Measurements from ENCODE around the gene OPCML. TPM values are rescaled to one million over a fixed set of nuclear protein-coding genes. Genes with fewer than 3 reads are reported as not detected.

Gene OPCML
- total and polyA plus RNA-seq, 4 donors, result under 0.01 to 0.01 TPM; not detected in 2

- no peak overlapping the region for H3K27ac ChIP-seq (ENCODE audit: low read depth in 1 of 2, low read length in 2 of 2)
- DNase-seq (ENCODE audit: low spot score), result no peak
- no peaks in the 10 kb centered on the region for H3K27me3 ChIP-seq (ENCODE audit: control insufficient read depth in 4 of 4, insufficient read depth in 4 of 4, low read length in 3 of 4)
- 70% methylated on average over 5 of the region's 5 CpGs for whole genome bisulfite sequencing
- TF ChIP-seq CTCF (IDR thresholded peaks at IDR 0.05; ENCODE audit: low read depth, low read length, missing input control) (no peak), RXRA (IDR thresholded peaks at IDR 0.05) (no peak), ZBTB33 (IDR thresholded peaks at IDR 0.05) (no peak), SP1 (IDR thresholded peaks at IDR 0.05) (no peak), TAF1 (conservative IDR thresholded peaks at IDR 0.05) (no peak)
- no peaks in the 10 kb centered on the region for H3K9me3 ChIP-seq (ENCODE audit: control insufficient read depth in 4 of 4, low read length in 3 of 4)
- H3K4me1 ChIP-seq (ENCODE audit: control insufficient read depth in 4 of 4, insufficient read depth in 4 of 4, low read length in 3 of 4), result no peaks in the 10 kb centered on the region
- no peaks in the 10 kb centered on the region for H3K36me3 ChIP-seq (ENCODE audit: control insufficient read depth in 4 of 4, insufficient read depth in 3 of 4, low read depth in 1 of 4, low read length in 3 of 4)
- H3K4me3 ChIP-seq (ENCODE audit: low read depth in 1 of 3, low read length in 3 of 3), result no peak overlapping the region
- H3K9ac ChIP-seq (ENCODE audit: low read depth in 1 of 2, low read length in 2 of 2), result no peak overlapping the region
Observed at GRCh38 chr11:132844956-132845696, 687.2 kb downstream of the OPCML start.

- WGBS, result 88% methylated on average over 12 of the region's 12 CpGs
- no peak for DNase-seq (ENCODE audit: low spot score)
- Histone ChIP-seq H3K36me3 (ENCODE audit: control insufficient read depth in 4 of 4, insufficient read depth in 3 of 4, low read depth in 1 of 4, low read length in 3 of 4) (no peaks in the 10 kb centered on the region), H3K4me1 (ENCODE audit: control insufficient read depth in 4 of 4, insufficient read depth in 4 of 4, low read length in 3 of 4) (no peaks in the 10 kb centered on the region), H3K9ac (ENCODE audit: low read depth in 1 of 2, low read length in 2 of 2) (no peak overlapping the region), H3K27ac (ENCODE audit: low read depth in 1 of 2, low read length in 2 of 2) (no peak overlapping the region), H3K27me3 (ENCODE audit: control insufficient read depth in 4 of 4, insufficient read depth in 4 of 4, low read length in 3 of 4) (no peaks in the 10 kb centered on the region), H3K4me3 (ENCODE audit: low read depth in 1 of 3, low read length in 3 of 3) (no peak overlapping the region), H3K9me3 (ENCODE audit: control insufficient read depth in 4 of 4, low read length in 3 of 4) (no peaks in the 10 kb centered on the region)
- TF ChIP-seq ZBTB33 (IDR thresholded peaks at IDR 0.05), result no peak
- no peak for TF ChIP-seq GABPA (IDR thresholded peaks at IDR 0.05 in 1 of 2, conservative IDR thresholded peaks at IDR 0.05 in 1 of 2)
- no peak for TF ChIP-seq EGR1 (IDR thresholded peaks at IDR 0.05; ENCODE audit: low read depth in 2 of 2)
- TF ChIP-seq SP1 (IDR thresholded peaks at IDR 0.05), result no peak
- no peak for TF ChIP-seq HNF4A (conservative IDR thresholded peaks at IDR 0.05)
Observed at GRCh38 chr11:132840660-132841059, 691.6 kb downstream of the OPCML start.

GRCh38 chr11:132840191-132840590 is 692.1 kb downstream of the OPCML start:
- H3K36me3 ChIP-seq (ENCODE audit: control insufficient read depth in 4 of 4, insufficient read depth in 3 of 4, low read depth in 1 of 4, low read length in 3 of 4), result no peaks in the 10 kb centered on the region
- H3K9ac ChIP-seq (ENCODE audit: low read depth in 1 of 2, low read length in 2 of 2), result no peak overlapping the region
- TF ChIP-seq SP1 (IDR thresholded peaks at IDR 0.05) (no peak), FOXA1 (IDR thresholded peaks at IDR 0.05) (no peak)
- no peaks in the 10 kb centered on the region for H3K9me3 ChIP-seq (ENCODE audit: control insufficient read depth in 4 of 4, low read length in 3 of 4)
- no peak for DNase-seq (ENCODE audit: low spot score)
- H3K27ac ChIP-seq (ENCODE audit: low read depth in 1 of 2, low read length in 2 of 2), result no peak overlapping the region
- no peak overlapping the region for H3K4me3 ChIP-seq (ENCODE audit: low read depth in 1 of 3, low read length in 3 of 3)
- H3K27me3 ChIP-seq (ENCODE audit: control insufficient read depth in 4 of 4, insufficient read depth in 4 of 4, low read length in 3 of 4), result no peaks in the 10 kb centered on the region
- WGBS, result 72% methylated on average over 5 of the region's 5 CpGs
- no peaks in the 10 kb centered on the region for H3K4me1 ChIP-seq (ENCODE audit: control insufficient read depth in 4 of 4, insufficient read depth in 4 of 4, low read length in 3 of 4)
